ENCODE data around the gene TRAF3IP3.

The TRAF3IP3 gene

GRCh38 chr1:209766051-209766450 lies 10.2 kb downstream of the TRAF3IP3 start:
- in situ Hi-C loops (cut with MboI; ENCODE audit: low sequenced_read_pairs) = no loop called here

DNA sequence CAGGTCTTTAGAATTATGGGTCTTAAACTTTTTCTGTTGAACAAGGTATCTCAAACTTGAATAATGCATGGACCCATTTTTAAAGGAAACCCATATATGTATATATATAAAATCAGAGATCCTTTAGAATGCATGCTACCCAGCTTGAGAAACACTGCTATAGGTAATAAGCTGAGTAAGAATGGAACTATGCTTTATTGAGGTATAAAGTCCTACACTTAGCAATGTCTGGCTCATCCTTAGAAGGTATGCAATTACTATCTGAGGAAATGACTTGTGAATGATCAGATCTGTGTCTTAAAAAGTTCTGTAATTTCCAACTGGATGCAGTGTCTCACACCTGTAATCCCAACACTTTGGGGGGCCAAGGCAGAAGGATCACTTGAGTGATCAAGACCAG lies 11.2 kb downstream of the TRAF3IP3 start:
- in situ Hi-C loops (cut with MboI; ENCODE audit: low sequenced_read_pairs) = no loop called here

GRCh38 chr1:209767706-209768105 lies 11.9 kb downstream of the TRAF3IP3 start:
- in situ Hi-C loops (cut with MboI; ENCODE audit: low sequenced_read_pairs) = no loop called here

GRCh38 chr1:209768354-209768774 lies 12.5 kb downstream of the TRAF3IP3 start:
- in situ Hi-C loops (cut with MboI; ENCODE audit: low sequenced_read_pairs) = no loop called here

DNA sequence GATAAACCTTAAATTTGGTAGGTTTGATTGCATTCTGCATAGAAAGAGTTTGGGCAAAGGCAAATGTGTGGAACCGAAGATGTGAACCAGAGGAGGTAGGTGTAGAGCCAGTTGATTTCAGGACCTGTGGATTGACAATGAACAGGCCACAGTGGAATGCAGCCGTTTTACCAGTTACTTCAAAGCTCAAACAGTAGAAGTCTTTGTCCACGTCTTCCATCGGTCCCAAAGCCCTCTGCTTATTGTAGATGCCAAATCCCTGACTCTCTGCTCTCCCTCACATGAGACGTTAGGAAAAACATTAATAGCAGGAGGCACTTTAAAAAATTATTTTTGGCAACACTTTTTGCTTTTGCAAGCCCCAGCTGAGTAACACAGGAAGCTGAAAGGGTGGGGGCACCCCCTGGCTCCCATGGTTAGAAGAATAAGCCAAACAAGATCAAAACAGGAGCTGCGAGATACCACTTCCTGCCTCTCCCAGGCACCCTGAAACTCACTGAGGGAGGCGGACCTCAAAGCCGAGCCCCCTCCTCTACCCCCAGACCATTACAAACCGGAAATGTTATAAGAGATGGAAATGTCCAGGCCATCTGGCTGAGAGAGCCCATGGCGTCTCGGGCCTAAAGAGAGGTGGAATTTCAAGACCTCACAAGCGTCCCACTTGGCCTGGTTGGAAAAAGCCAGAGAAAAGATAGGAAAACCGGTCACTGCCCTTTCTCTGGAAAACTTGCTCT lies 13.5 kb downstream of the TRAF3IP3 start:
- in situ Hi-C loops (cut with MboI; ENCODE audit: low sequenced_read_pairs) = no loop called here

DNA sequence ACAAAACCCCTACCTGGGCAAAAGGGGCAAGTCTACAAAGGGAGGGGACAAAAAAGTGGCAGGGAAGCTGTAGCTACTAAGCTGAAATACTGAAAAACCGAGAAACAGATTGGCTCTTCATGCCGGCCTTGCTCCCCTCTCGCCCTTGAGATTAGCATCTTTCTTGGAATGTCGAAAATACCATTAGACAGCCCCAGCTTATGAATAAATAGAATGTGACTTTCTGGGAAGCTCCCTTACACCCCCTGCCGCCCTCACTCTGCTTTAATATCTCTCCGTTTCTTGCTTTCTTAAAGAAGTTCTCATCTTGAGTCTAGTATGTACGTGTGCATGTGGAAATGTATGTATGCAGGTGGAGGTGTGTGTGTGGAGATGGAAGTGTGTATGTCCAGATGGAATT lies 14.1 kb downstream of the TRAF3IP3 start:
- in situ Hi-C loops (cut with MboI; ENCODE audit: low sequenced_read_pairs) = no loop called here

- in situ Hi-C loops (cut with MboI; ENCODE audit: low sequenced_read_pairs) = no loop called here
Measured at GRCh38 chr1:209770636-209771415, 15.0 kb downstream of the TRAF3IP3 start.

DNA sequence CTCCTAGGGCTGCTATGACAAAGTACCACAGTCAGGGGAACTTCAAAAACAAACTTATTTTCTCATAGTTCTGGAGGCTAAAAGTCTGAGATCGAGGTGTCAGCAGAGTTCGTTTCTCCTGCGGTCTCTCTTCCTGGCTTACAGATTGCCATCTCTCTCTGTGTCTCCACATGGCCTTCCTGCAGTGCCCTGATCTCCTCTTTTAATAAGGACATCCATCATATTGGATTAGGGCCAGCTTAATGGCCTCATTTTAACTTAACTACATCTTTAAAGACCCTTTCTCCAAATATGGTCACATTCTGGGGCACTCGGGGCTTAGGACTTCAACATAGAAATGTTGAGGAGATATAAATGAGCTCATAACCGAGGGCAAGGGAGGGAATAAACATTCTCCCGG lies 16.3 kb downstream of the TRAF3IP3 start:
- in situ Hi-C loops (cut with MboI; ENCODE audit: low sequenced_read_pairs) = no loop called here

DNA sequence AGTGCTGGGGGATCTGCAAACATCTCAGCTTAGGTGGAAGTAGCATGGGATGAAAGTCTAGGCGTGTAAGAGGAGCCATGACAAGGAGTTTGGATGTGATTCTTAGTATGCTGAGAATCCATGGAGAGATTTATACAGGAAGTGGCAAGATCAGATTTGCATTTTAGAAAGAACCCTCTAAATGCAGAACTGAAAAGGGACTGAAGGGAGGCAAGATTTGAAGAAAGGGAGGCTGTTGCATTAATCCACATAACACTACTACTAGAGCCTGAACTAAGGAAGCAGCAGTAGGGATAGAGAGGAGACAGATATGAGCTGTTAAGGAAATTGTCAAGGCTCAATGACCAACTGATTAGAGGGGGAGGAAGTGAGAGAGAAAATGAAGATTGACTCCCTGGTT lies 18.7 kb downstream of the TRAF3IP3 start:
- in situ Hi-C loops (cut with MboI; ENCODE audit: low sequenced_read_pairs) = no loop called here

DNA sequence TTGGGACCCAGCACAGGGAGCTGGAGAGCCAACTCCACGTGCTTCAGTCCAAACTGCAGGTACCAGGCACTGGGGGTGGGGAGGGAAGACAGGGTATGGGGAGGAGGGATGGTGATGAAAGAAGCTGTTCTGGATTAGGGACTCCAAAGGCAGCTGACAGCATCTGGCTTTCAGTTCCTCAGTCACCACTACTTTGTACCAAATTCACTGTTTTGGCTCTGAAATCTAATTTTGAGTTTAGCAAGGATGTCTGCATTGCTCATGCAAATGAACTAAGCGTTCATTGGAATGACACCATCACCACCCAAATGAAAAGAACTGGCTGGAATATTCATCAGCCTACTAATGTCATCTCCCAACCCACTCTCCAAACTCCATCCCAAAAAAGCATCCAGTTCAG lies 19.8 kb downstream of the TRAF3IP3 start:
- in situ Hi-C loops (cut with MboI; ENCODE audit: low sequenced_read_pairs) = no loop called here

DNA sequence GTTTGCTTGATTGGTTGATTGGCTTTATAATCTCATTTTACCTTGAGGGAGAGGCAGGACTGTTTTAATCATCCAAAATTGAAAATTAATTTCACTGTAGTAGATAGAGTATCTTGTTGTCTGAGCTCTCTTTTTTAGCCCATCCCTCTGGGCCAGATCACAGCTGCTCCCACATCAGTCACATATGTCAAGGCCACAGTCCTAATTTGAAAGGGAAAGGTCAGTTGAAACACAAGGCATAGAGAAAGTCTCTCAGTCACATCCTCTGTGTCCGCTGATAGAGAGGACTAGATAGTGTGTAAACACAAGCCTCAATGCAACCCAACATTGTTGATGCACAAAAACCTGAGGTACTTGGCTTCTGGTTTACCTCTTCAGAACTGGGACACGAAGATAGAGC lies 21.7 kb downstream of the TRAF3IP3 start:
- in situ Hi-C loops (cut with MboI; ENCODE audit: low sequenced_read_pairs) = no loop called here

- in situ Hi-C loops (cut with MboI; ENCODE audit: low sequenced_read_pairs) = no loop called here
Measured at GRCh38 chr1:209778102-209778501, 22.2 kb downstream of the TRAF3IP3 start.

- in situ Hi-C loops (cut with MboI; ENCODE audit: low sequenced_read_pairs) = no loop called here
Measured at GRCh38 chr1:209780268-209780667, 24.4 kb downstream of the TRAF3IP3 start.

GRCh38 chr1:209783386-209783785 lies 27.5 kb downstream of the TRAF3IP3 start:
- in situ Hi-C loops (cut with MboI; ENCODE audit: low sequenced_read_pairs) = no loop called here

DNA sequence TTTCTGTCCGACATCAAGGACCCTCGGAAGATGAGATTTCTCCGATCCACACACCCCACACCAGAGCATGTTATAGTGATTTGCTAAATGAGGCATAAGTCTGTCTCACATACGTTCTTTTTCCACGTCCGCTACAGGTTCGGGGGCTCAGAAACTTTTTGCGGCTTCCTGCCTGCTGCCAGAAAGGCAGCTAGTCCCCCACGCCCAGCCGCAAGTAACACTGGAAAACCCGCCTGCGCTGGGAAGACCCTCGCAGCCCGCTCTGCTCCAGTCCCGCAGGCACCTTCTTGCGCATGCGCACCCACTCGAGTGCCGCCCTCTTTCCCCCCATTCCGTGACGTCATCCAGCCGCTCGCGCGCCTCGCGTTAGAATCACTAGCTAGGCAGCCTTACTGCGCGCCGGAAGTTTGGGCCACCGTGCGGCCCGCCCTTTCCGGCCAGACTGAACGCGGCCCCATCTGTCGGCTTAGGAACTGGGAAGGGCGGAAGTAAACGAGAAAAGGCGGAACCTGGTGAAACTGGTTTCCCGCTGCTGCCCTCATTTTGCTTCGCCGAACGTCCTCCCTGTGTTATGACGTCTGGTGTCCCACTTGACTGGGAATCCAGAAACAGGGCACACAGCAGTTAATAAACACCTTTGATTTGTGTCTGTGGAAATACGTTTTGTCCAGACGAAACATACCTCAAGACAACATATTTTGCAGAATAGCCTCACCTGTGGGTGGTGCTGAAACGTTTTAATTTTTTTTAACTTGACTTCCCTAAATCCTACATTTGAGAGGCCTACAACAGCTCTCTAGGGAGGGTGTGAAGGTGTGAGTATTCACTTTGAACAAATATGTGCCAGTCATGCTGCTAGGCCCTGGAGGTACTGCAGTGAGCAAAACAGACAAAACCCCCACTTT lies 28.7 kb downstream of the TRAF3IP3 start, which contains the start of gene C1orf74:
C1orf74 (minus strand) TSS at position 295 of the 905 bp plus-strand sequence. CDS start 925 bp downstream, outside the sequence.
- in situ Hi-C loops (cut with MboI; ENCODE audit: low sequenced_read_pairs) = no loop called here

DNA sequence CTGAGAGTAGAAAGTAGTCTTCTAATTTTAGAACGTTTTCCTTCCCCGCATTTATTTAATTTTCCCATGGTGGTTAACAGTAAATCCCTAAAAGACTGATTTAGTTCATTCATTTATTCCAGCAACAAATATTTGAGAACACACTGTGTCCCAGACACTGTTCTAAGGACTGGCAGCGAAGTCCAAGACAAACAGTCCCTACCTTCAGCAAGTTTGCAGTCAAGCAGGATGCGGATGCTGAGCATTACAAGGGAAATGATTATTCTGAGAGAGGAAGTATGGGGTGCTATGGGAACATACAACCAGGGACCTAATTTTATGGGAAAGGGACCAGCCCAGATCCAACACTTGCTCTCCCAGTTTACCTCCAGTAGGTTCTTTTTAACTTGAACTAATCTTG lies 29.7 kb downstream of the TRAF3IP3 start:
- in situ Hi-C loops (cut with MboI; ENCODE audit: low sequenced_read_pairs) = no loop called here

DNA sequence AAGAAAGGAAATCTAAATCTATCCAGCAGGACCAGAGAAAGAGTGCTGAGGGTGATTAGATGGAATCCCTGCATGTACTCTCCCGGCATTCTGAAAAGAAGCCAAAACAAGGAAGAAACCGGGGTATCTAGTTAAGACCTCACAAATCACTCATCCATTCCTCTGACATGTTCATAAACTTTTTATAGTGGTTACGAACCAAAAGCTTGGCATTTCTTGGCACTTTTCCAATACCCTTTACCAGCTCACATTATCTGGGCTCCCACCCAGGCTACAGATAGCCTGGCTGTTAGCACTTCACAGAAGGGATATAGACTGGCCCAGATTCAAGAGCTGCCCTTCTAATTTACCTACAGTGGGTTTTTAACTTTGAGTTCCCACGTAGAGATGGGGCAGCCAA lies 30.3 kb downstream of the TRAF3IP3 start:
- in situ Hi-C loops (cut with MboI; ENCODE audit: low sequenced_read_pairs) = no loop called here

- in situ Hi-C loops (cut with MboI; ENCODE audit: low sequenced_read_pairs) = no loop called here
Measured at GRCh38 chr1:209787551-209787950, 31.7 kb downstream of the TRAF3IP3 start.

- in situ Hi-C loops (cut with MboI; ENCODE audit: low sequenced_read_pairs) = no loop called here
Measured at GRCh38 chr1:209789245-209789644, 33.4 kb downstream of the TRAF3IP3 start.

DNA sequence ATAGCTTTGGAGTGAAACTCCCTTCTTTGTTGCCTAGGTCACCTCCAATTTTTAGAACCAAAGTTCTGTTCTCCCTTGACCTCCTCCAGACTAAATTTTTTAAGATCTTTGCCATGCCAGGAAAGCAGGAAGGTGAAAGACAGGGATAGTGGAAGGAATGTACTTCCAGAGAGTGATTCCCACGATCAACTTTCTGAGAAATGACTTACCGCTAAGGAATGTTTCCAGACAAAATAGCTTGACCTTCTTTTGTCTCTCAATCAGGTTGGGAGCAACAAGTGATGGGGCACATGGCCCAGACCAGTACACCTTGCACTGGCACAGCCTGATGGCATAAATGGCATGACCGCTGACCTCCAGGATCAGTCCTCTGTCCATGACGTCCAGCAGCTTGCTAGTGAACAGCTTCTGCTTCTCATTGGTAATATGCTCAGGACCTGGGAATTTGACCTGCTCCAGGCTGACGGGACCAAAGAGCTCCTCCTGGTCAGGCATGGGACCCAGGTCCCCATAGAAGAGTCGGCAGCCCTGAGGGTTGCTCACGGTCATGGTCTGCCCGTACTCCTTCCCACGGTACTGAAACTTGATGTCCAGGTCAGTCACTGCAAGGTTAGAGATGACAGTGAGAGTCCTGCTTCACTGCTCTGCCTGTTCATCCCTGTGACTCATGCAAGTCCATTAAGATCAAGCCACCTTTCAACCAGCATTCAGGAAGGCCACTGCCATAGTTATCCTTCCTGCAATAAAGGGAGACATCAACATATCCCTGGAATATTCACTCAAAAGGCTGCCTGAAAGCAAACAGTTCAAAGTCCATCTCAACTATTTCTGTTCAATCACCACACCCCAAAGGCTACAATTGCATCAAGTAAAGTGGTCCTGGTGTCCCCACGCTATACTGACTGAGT lies 34.7 kb downstream of the TRAF3IP3 start:
- in situ Hi-C loops (cut with MboI; ENCODE audit: low sequenced_read_pairs) = no loop called here

Data from HL-60/S4 treated with retinoic acid at 250 ng/mL for 4 days and 3 days (cell line).